Fibroblast of villous mesenchyme (primary cell): Measurements from ENCODE around the gene GDNF. TPM values are rescaled to one million over a fixed set of nuclear protein-coding genes. Genes with fewer than 3 reads are reported as not detected.

ENCODE experiments used
- DNase-seq: peaks from one replicate; pipeline ENCODE4 v3.0.0-alpha.2; 2010; ENCODE audit warnings: low read depth
- H3K4me3 ChIP-seq: 2 replicates; pipeline ENCODE4 v1.5.1; 2011; ENCODE audit warnings: low read depth, mild to moderate bottlenecking, low read length
- CTCF ChIP-seq: IDR thresholded peaks from 2 replicates; pipeline ENCODE4 v1.5.1; 2012; ENCODE audit warnings: low read depth, mild to moderate bottlenecking, low read length; ENCODE audit not compliant: insufficient read depth
- total RNA-seq: library from RNA; depleted of rRNA; stranded (reverse); fragments of >200 nt; gene quantifications from 2 replicates; pipeline ENCODE4 v1.2.3, GENCODE V29; 2012

GDNF gene
- total RNA-seq, 1 donor = 0.43 TPM

GRCh38 chr5:37840053-37841034 is 503 bp upstream of the GDNF start:
- peak; percentile 80 for DNase-seq
- no peak for TF ChIP-seq CTCF
- peak overlapping the region; percentile 69 for H3K4me3 ChIP-seq

GRCh38 chr5:37838933-37839341 is 904 bp downstream of the GDNF start:
- no peak for TF ChIP-seq CTCF
- H3K4me3 ChIP-seq = peak overlapping the region; percentile 69
- DNase-seq = no peak

GRCh38 chr5:37838152-37838932 is 1.5 kb downstream of the GDNF start:
- peak; percentile 44 for DNase-seq
- peak; percentile 24 for TF ChIP-seq CTCF
- peak overlapping the region; percentile 69 for H3K4me3 ChIP-seq

- peak; percentile 83 for DNase-seq
- peak; percentile 87 for TF ChIP-seq CTCF
Observed at GRCh38 chr5:37837414-37838032, 2.3 kb downstream of the GDNF start.

GRCh38 chr5:37836592-37837413 is 3.0 kb downstream of the GDNF start:
- H3K4me3 ChIP-seq = peak overlapping the region; percentile 69
- TF ChIP-seq CTCF = no peak
- peak; percentile 40 for DNase-seq

More at GRCh38 chr5:37837414-37838032, 2.3 kb downstream of the GDNF start:
- H3K4me3 ChIP-seq = peak overlapping the region; percentile 69

- no peak for DNase-seq
Observed at GRCh38 chr5:37836235-37836591, 3.6 kb downstream of the GDNF start.

More at GRCh38 chr5:37836235-37836591, 3.6 kb downstream of the GDNF start:
- no peak for TF ChIP-seq CTCF
- peak overlapping the region; percentile 69 for H3K4me3 ChIP-seq
